Activated naive CD8-positive, alpha-beta T cell treated with anti-CD3 and anti-CD28 coated beads for 36 hours (primary cell): ENCODE measurements around the gene P2RY2. TPM values are rescaled to one million over a fixed set of nuclear protein-coding genes. Genes with fewer than 3 reads are reported as not detected.
"Not testable (repeated sequence)": the region's sequence is repeated elsewhere in the genome, so short reads cannot be mapped to it uniquely, and the experiment has no call there.

ENCODE experiments used
- DNase-seq: peaks from one replicate; pipeline ENCODE4 v3.0.0; 2021
- H3K27ac Mint-ChIP-seq: one replicate; pipeline ENCODE4 v1.8.0; 2022; ENCODE audit warnings: mild to moderate bottlenecking, moderate library complexity, mixed read lengths
- H3K27me3 Mint-ChIP-seq: one replicate; pipeline ENCODE4 v1.8.0; 2022; ENCODE audit warnings: mild to moderate bottlenecking, mixed read lengths
- H3K36me3 Mint-ChIP-seq: one replicate; pipeline ENCODE4 v1.8.0; 2021; ENCODE audit warnings: mild to moderate bottlenecking, mixed read lengths
- H3K4me1 Mint-ChIP-seq: one replicate; pipeline ENCODE4 v1.8.0; 2021; ENCODE audit warnings: mixed read lengths
- H3K4me3 Mint-ChIP-seq: one replicate; pipeline ENCODE4 v1.8.0; 2022; ENCODE audit warnings: mild to moderate bottlenecking, moderate library complexity, mixed read lengths
- H3K9me3 Mint-ChIP-seq: one replicate; pipeline ENCODE4 v1.8.0; 2022; ENCODE audit warnings: mixed read lengths
- total RNA-seq, 2 experiments: library from RNA; stranded (reverse); gene quantifications; one replicate each; pipeline ENCODE4 v1.2.3, GENCODE V29; 2021

P2RY2 gene
- total RNA-seq, 2 experiments from 2014 or later, result not detected

DNA sequence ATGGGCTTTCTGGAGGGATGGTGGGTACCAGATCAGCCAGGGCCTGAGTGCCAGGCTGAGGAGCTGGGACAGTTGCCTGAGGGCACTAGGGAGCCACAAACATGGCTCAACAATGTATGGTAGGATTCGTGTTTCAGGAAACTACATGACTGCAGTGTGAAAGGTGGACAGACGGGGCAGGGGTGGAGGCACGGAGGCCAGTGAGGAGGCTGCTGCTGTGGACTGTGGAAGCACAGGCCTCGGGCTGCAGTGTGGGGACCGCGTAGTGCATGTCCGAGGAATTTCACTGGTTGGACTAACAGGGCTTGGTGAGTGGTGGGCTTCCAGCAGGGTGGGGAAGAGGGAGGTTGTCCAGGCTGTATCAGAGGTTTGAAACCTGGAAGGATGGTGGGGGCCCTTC is 7.8 kb downstream of the P2RY2 start:
- H3K4me1 Mint-ChIP-seq, result no peaks in the 10 kb centered on the region
- no peak overlapping the region for H3K4me3 Mint-ChIP-seq
- DNase-seq, result no peak
- peaks cover under 1% of the 10 kb centered on the region for H3K27me3 Mint-ChIP-seq
- no peak overlapping the region for H3K27ac Mint-ChIP-seq
- no peaks in the 10 kb centered on the region for H3K36me3 Mint-ChIP-seq
- H3K9me3 Mint-ChIP-seq, result no peaks in the 10 kb centered on the region

DNA sequence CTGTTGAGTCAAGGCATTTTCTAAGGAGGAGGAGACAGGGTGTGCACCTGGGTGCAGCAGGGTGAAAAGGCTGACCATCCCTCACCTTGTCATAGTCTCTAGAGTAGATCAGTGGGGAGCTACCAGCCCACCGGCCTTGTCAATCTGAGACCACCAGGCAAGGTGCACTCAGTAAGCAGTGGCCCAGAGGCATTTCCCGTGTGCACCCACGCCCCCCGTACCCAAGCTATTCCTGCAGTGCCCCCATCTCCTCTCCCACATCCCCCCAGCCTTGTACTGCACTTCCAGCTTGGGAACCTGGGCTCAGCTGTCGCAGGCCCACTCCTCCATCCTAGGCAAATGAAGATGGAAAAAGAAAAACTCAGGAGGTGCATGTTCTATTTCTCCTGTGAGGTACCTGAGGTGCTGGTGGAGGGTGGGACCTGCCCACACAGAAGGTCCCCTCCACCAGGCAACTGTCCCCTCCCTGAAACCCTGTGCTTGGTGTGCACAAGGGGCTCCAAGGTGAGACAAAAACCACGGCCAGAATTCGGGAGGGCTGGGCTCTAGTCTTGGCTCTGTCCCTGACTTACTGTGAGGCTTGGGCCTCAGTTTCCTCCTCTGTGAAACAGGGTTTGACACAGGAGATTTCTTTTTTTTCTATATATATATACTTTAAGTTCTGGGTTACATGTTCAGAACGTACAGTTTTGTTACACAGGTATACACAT is 8.4 kb downstream of the P2RY2 start:
- no peaks in the 10 kb centered on the region for H3K4me1 Mint-ChIP-seq
- no peak overlapping the region for H3K27ac Mint-ChIP-seq
- DNase-seq, result no peak
- no peaks in the 10 kb centered on the region for H3K27me3 Mint-ChIP-seq
- no peak overlapping the region for H3K4me3 Mint-ChIP-seq
- H3K9me3 Mint-ChIP-seq, result no peaks in the 10 kb centered on the region
- no peaks in the 10 kb centered on the region for H3K36me3 Mint-ChIP-seq

DNA sequence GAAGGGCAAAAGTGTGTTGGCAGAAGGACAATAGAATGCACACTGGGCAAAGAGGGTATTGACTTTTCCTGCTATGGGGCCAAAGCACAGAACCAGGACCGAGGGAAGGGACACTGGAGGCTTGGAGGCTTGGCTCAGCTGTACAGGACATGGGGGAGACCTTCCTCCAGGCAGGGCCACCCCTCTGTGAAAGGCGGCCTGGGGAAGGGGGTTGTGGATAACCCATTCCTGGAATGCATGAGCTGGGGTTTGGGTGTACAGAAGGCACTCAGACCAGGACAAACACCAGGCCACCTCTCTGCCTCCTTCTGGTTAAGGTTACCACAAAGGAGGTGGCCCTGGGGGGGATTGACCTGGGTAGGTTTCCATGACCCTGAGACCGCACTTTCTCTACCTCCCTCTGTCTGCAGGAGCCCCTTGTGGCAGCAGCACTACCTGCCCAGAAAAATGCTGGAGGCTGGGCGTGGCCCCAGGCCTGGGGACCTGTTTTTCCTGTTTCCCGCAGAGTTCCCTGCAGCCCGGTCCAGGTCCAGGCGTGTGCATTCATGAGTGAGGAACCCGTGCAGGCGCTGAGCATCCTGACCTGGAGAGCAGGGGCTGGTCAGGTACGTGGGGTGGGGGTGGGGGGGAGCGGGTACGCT is 9.6 kb downstream of the P2RY2 start:
- H3K4me3 Mint-ChIP-seq, result no peak overlapping the region
- H3K27ac Mint-ChIP-seq, result no peak overlapping the region
- no peaks in the 10 kb centered on the region for H3K9me3 Mint-ChIP-seq
- no peaks in the 10 kb centered on the region for H3K27me3 Mint-ChIP-seq
- DNase-seq, result no peak
- no peaks in the 10 kb centered on the region for H3K36me3 Mint-ChIP-seq
- no peaks in the 10 kb centered on the region for H3K4me1 Mint-ChIP-seq

DNA sequence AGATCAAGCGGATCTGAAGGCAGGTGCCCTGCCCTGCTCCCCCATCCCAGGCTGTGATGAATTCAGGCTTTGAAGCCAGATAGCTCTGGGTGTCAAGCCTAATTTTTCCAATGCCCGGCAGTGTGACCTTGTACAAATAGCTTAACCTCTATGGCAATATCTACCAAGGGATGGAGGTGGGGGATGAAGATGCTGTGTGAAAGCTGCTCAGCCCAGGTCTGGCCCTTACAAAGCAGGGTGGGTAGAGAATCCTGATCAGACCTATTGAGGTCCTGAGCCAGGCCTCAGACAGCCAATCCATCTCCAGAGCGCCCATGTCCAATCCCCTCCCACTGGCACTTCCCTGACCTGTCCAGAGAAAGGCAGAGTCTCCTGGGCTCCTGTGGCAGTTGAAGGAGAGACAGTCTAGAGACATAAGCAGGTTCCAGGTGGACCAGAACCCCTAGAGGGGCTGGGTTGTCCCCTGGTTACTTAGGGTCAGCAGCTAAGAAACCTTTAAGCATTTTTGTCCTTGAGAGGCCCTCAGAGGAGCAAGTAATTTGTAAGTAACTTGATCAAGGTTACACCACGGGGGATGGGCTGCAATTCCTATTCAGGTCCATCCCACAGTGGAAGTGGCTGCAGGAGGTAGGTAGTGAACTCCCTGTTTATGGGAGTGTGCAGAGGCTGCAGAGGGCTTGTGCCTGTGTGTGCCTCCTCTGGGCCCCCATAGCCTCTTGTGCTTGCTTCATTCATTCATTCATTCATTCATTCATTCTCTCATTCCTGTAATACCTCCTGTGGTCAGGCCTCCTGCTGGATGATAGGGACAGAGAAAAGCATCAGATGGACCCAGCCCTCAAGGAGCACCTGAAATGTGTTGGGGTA is 10.4 kb downstream of the P2RY2 start:
- Mint-ChIP-seq H3K9me3 (no peaks in the 10 kb centered on the region), H3K4me3 (no peak overlapping the region), H3K27me3 (no peaks in the 10 kb centered on the region), H3K27ac (no peak overlapping the region), H3K36me3 (no peaks in the 10 kb centered on the region), H3K4me1 (no peaks in the 10 kb centered on the region)
- DNase-seq, result no peak

DNA sequence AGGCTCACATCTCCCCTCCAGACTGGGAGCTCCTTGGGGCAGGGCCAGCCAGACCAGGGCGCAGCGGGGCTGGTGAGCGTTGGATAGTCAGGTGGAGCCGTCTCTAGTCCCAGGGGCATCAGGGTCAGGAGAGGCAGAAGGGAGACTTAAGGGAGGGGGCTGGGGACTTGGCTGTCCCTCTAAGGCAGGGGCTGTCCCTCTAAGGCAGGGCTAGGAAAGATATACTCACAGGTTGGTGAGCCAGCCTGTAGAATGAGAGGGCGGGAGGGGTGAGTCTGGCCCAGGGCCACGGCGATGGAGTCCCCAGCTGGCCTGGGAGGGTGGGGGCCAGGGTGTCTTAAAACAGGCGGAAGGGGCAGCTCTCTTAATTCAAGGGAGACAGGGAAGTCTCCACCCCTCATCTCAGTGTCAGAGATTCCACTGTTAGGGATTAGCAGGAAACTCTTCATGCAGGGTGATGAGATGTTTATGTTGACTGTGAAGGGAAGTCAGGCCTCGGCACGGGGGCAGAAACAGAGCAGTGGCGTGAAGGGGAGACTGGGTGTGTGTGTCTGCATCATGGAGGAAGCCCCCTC is 11.3 kb downstream of the P2RY2 start:
- H3K27me3 Mint-ChIP-seq, result no peaks in the 10 kb centered on the region
- H3K4me3 Mint-ChIP-seq, result no peak overlapping the region
- DNase-seq, result no peak
- no peaks in the 10 kb centered on the region for H3K36me3 Mint-ChIP-seq
- H3K9me3 Mint-ChIP-seq, result no peaks in the 10 kb centered on the region
- H3K4me1 Mint-ChIP-seq, result no peaks in the 10 kb centered on the region
- no peak overlapping the region for H3K27ac Mint-ChIP-seq

DNA sequence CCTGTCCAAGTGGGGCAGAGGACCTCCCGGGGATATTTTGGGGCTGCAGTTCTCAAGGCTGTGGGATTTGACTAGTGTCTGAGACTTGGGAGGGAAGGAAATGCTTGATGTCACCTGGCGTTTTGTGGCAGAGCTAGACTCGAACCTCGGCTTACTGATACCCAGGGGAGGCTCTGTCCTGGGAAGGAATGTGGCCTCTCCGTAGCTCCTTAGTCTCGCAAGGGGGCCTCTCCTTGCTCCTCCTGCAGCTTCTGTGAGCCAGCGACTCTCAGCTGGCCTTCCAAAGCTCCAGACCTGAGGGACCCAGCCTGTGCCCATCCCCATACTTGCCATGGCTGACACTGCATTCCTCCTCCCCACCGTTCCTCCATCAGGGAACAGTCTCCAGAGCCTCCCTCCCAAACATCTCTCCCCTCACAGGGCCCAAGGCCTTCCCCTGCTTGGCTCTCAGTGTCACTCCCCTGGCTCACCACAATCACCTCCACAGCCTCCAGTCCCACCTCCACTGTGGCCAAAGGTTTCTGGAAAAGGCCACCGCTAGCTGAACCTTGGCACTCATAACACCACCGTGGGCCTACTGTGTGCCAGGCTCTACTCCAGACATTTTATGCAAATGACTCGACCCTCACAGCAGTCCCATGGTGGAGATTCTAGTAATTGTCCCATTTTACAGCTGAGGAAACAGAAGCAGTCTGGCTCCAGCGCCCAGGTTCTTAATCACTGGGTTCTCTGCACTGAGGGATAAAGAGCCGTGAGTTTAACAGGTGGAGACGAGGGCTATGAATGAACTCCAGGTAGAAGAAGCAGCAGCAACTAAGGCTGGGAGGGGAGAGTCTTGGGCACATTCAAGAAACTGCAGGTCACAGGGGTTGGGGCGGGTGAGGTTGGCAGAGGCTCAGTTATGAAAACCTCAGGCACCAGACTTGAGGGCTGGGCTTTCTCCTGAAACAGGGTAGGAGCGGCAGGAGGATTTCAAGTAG is 12.1 kb downstream of the P2RY2 start:
- no peaks in the 10 kb centered on the region for H3K4me1 Mint-ChIP-seq

DNA sequence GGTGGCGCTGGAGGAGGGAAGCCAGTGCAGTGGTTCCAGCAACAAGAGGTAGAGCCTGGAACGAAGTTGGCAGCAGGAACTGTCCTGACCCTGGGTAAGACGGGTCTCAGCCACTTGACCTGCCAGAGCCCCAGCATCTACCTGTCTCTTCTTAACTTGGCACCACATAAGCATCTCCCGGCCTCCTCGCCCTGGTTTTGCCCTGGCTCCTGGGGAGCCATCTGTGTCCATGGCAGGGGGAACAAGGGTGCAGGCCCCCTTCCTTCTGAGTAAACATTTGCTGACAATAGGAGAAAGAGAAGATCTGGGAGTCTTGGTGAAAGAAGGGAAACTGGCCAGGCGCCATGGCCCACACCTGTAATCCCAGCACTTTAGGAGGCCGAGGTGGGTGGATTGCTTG is 12.8 kb downstream of the P2RY2 start:
- H3K4me3 Mint-ChIP-seq, result no peak overlapping the region
- no peaks in the 10 kb centered on the region for H3K27me3 Mint-ChIP-seq
- no peaks in the 10 kb centered on the region for H3K4me1 Mint-ChIP-seq
- H3K9me3 Mint-ChIP-seq, result no peaks in the 10 kb centered on the region
- H3K27ac Mint-ChIP-seq, result no peak overlapping the region
- no peaks in the 10 kb centered on the region for H3K36me3 Mint-ChIP-seq
- DNase-seq, result no peak

More for the DNA sequence above, 12.1 kb downstream of the P2RY2 start:
- H3K27me3 Mint-ChIP-seq, result no peaks in the 10 kb centered on the region
- H3K9me3 Mint-ChIP-seq, result no peaks in the 10 kb centered on the region
- no peak overlapping the region for H3K27ac Mint-ChIP-seq
- no peak for DNase-seq
- no peak overlapping the region for H3K4me3 Mint-ChIP-seq
- H3K36me3 Mint-ChIP-seq, result no peaks in the 10 kb centered on the region

DNA sequence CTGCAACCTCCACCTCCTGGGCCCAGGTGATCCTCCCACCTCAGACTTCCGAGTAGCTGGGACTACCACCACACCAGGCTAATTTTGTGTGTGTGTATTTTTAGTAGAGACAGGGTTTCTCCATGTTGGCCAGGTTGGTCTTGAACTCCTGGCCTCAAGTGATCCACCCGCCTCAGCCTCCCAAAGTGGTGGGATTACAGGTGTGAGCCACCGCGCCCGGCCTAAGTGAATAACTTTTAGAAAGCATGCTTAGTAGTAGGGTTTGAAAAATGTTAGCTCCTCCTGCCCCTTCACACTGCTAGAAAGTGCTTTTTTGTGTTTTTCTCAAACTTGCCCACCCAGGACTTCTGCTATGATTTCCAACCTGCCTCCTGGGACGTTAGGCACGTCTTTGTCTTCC is 14.4 kb downstream of the P2RY2 start:
- not testable (repeated sequence) for H3K4me1 Mint-ChIP-seq, H3K4me3 Mint-ChIP-seq, DNase-seq, H3K9me3 Mint-ChIP-seq, H3K27ac Mint-ChIP-seq, H3K36me3 Mint-ChIP-seq, H3K27me3 Mint-ChIP-seq

DNA sequence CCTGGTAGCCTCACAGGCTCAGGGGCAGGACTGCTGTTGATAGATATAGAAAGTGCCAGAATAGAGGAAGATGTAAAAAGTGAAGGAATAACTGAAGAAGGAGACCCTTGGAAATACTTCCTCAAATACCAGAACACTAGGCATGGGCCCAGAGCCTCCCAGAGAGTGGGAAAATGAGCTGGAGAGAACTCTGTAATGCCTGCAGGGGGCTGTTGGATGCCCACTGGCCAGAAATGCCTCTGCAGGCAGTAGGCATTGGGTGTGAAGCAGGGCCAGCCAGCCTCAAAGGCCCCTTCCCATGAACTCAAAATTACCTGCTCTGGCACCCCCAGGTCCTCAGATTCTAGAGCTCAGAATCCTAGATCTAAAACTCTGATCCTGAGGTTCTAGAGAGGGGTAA is 15.1 kb downstream of the P2RY2 start:
- no peak overlapping the region for H3K4me3 Mint-ChIP-seq
- no peak for DNase-seq
- H3K4me1 Mint-ChIP-seq, result no peaks in the 10 kb centered on the region
- H3K27me3 Mint-ChIP-seq, result no peaks in the 10 kb centered on the region
- H3K9me3 Mint-ChIP-seq, result no peaks in the 10 kb centered on the region
- no peak overlapping the region for H3K27ac Mint-ChIP-seq
- no peaks in the 10 kb centered on the region for H3K36me3 Mint-ChIP-seq

DNA sequence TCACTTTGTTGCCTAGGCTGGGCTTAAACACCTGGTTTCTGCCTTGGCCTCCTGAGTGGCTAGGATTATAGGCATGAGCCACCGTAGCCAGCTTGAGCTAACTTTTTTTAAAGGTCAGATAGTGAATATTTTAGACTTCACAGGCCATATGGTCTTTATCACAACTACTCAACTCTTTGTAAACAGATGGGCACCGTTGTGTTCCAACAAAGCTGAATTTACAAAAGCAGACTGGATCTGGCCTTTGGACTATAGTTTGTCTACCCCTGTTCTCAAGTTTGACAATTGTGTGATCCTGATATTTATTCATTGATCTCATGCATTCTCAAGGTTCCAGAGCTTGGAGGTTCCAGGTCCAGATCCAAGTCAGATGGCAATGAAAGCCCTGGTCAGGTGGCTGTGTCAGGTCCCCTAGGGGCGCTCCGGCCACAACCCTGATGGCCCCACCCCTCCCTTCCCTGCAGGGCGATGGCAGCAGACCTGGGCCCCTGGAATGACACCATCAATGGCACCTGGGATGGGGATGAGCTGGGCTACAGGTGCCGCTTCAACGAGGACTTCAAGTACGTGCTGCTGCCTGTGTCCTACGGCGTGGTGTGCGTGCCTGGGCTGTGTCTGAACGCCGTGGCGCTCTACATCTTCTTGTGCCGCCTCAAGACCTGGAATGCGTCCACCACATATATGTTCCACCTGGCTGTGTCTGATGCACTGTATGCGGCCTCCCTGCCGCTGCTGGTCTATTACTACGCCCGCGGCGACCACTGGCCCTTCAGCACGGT is 15.8 kb downstream of the P2RY2 start:
- Mint-ChIP-seq H3K36me3 (no peaks in the 10 kb centered on the region), H3K27ac (no peak overlapping the region), H3K4me1 (no peaks in the 10 kb centered on the region), H3K9me3 (no peaks in the 10 kb centered on the region), H3K4me3 (no peak overlapping the region), H3K27me3 (no peaks in the 10 kb centered on the region)
- DNase-seq, result no peak

DNA sequence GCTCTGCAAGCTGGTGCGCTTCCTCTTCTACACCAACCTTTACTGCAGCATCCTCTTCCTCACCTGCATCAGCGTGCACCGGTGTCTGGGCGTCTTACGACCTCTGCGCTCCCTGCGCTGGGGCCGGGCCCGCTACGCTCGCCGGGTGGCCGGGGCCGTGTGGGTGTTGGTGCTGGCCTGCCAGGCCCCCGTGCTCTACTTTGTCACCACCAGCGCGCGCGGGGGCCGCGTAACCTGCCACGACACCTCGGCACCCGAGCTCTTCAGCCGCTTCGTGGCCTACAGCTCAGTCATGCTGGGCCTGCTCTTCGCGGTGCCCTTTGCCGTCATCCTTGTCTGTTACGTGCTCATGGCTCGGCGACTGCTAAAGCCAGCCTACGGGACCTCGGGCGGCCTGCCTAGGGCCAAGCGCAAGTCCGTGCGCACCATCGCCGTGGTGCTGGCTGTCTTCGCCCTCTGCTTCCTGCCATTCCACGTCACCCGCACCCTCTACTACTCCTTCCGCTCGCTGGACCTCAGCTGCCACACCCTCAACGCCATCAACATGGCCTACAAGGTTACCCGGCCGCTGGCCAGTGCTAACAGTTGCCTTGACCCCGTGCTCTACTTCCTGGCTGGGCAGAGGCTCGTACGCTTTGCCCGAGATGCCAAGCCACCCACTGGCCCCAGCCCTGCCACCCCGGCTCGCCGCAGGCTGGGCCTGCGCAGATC is 16.5 kb downstream of the P2RY2 start:
- H3K9me3 Mint-ChIP-seq, result no peaks in the 10 kb centered on the region
- peaks cover 5% of the 10 kb centered on the region for H3K27me3 Mint-ChIP-seq
- DNase-seq, result no peak
- no peaks in the 10 kb centered on the region for H3K4me1 Mint-ChIP-seq
- no peaks in the 10 kb centered on the region for H3K36me3 Mint-ChIP-seq
- H3K27ac Mint-ChIP-seq, result no peak overlapping the region
- no peak overlapping the region for H3K4me3 Mint-ChIP-seq

DNA sequence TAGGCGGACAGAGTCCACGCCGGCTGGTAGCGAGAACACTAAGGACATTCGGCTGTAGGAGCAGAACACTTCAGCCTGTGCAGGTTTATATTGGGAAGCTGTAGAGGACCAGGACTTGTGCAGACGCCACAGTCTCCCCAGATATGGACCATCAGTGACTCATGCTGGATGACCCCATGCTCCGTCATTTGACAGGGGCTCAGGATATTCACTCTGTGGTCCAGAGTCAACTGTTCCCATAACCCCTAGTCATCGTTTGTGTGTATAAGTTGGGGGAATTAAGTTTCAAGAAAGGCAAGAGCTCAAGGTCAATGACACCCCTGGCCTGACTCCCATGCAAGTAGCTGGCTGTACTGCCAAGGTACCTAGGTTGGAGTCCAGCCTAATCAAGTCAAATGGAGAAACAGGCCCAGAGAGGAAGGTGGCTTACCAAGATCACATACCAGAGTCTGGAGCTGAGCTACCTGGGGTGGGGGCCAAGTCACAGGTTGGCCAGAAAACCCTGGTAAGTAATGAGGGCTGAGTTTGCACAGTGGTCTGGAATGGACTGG is 17.2 kb downstream of the P2RY2 start:
- Mint-ChIP-seq H3K27ac (no peak overlapping the region), H3K36me3 (no peaks in the 10 kb centered on the region), H3K4me3 (no peak overlapping the region), H3K27me3 (peaks cover 5% of the 10 kb centered on the region), H3K9me3 (no peaks in the 10 kb centered on the region), H3K4me1 (no peaks in the 10 kb centered on the region)
- DNase-seq, result no peak

DNA sequence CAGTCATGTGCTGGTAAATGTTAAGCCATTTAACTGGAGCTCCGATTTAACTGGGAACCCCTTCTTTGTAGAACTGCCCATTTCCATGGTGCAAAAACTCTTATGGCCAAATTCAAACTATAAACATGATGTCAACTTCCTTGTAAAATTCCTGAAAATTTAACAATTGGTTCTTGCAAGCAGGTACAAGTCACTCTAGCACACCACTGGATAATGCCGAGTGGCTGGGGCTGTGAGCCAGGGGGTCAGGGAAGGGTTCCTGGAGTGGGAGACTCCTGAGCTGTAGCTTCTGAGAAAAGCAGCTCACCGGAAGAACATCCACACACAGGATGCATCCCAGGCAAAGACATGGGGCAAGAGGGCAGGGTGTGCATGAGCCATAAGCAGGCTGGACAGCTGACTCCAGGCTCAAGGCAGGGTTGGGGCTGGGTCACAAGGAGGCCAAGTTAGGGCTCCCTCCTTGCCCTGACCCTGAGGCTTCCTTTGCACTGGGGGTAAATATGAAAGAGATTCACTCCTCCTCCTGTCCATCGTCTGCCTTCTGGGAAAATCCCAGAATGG is 18.2 kb downstream of the P2RY2 start:
- H3K36me3 Mint-ChIP-seq, result no peaks in the 10 kb centered on the region
- no peak overlapping the region for H3K4me3 Mint-ChIP-seq
- no peaks in the 10 kb centered on the region for H3K9me3 Mint-ChIP-seq
- peaks cover 5% of the 10 kb centered on the region for H3K27me3 Mint-ChIP-seq
- no peak overlapping the region for H3K27ac Mint-ChIP-seq
- H3K4me1 Mint-ChIP-seq, result no peaks in the 10 kb centered on the region
- no peak for DNase-seq
